Right lobe of liver (tissue), 4 donors: Measurements from ENCODE around the gene UNC5C.

Experiments
- CTCF ChIP-seq, 4 donors: fragments of 200-600 bp in 3 of 4; fragments of 450-650 bp in 1 of 4; IDR thresholded peaks; one replicate each; pipeline versions ENCODE4 v1.5.1 to v1.8.0; 2016 to 2022; ENCODE audit warnings: antibody characterized with exemption in 4 of 4, mild to moderate bottlenecking in 2 of 4
- POLR2A ChIP-seq: fragments of 450-650 bp; IDR thresholded peaks from one replicate; pipeline ENCODE4 v1.6.1; 2017; ENCODE audit warnings: antibody characterized with exemption, mild to moderate bottlenecking
- donor health status: DM: no; HTN: no; CAD: no.
- donor health status: DM: no; HTN: no; CAD: no.
- donor health status: DM: no; HTN: yes; CAD: no.

GRCh38 chr4:95394752-95395306 lies 153.9 kb downstream of the UNC5C start:
- TF ChIP-seq CTCF (IDR thresholded peaks at IDR 0.05) (no peak), POLR2A (no peak)
